Naive B cell (primary cell): Measurements from ENCODE around the gene PYHIN1. TPM values are rescaled to one million over a fixed set of nuclear protein-coding genes. Genes with fewer than 3 reads are reported as not detected.
A peak's percentile ranks its signal among the peaks of the same experiment; 100 is the strongest.

Experiments
- ATAC-seq, 2 donors: fragments of 150-1000 bp; cut with Tn5 transposase; 2 replicates each; pipeline ENCODE4 v1.10.0; 2021; ENCODE audit warnings: low read depth in 2 of 2, mild to moderate bottlenecking in 2 of 2, moderate library complexity in 2 of 2
- DNase-seq: peaks from one replicate; pipeline ENCODE4 v3.0.0; 2022
- H3K27ac Mint-ChIP-seq, 6 donors: one replicate each; pipeline ENCODE4 v1.8.0; 2020 to 2022; ENCODE audit warnings: mild to moderate bottlenecking in 6 of 6, mixed read lengths in 6 of 6, moderate library complexity in 5 of 6, inconsistent platforms in 2 of 6
- H3K27me3 Mint-ChIP-seq, 3 donors: one replicate each; pipeline ENCODE4 v1.8.0; 2021 to 2022; ENCODE audit warnings: mixed read lengths in 3 of 3, mild to moderate bottlenecking in 1 of 3
- H3K36me3 Mint-ChIP-seq, 2 donors: one replicate each; pipeline ENCODE4 v1.8.0; 2020 to 2022; ENCODE audit warnings: mixed read lengths in 2 of 2, inconsistent platforms in 1 of 2, mild to moderate bottlenecking in 1 of 2
- H3K4me1 Mint-ChIP-seq, 3 donors: one replicate each; pipeline ENCODE4 v1.8.0; 2020 to 2022; ENCODE audit warnings: mixed read lengths in 3 of 3, inconsistent platforms in 1 of 3, mild to moderate bottlenecking in 1 of 3, moderate library complexity in 1 of 3
- H3K4me3 Mint-ChIP-seq, 8 donors: one replicate each; pipeline ENCODE4 v1.8.0; 2020 to 2022; ENCODE audit warnings: mild to moderate bottlenecking in 8 of 8, mixed read lengths in 8 of 8, moderate library complexity in 8 of 8, inconsistent platforms in 2 of 8
- H3K9me3 Mint-ChIP-seq, 7 donors: one replicate each; pipeline ENCODE4 v1.8.0; 2020 to 2022; ENCODE audit warnings: mixed read lengths in 7 of 7, mild to moderate bottlenecking in 5 of 7, inconsistent platforms in 2 of 7, moderate library complexity in 1 of 7
- polyA plus RNA-seq, 6 donors: library from polyadenylated mRNA; unstranded; fragments of 300-500 nt; fragmentation: Illumina TruSeq; gene quantifications; one replicate each; pipeline ENCODE4 v1.2.3, GENCODE V29; 2021; ENCODE audit warnings: low read depth in 6 of 6

The PYHIN1 gene
- polyA plus RNA-seq, 6 donors from 2014 or later = 2.7 to 5.9 (median 3.0) TPM; not detected in 1

- DNase-seq (no peak), ATAC-seq (no peak)
- Mint-ChIP-seq H3K27me3 (peaks cover 3 to 24% (median 15%) of the 10 kb centered on the region in 3 donors), H3K9me3 (peaks cover 0 to 4% (median 0%) of the 10 kb centered on the region in 7 donors), H3K4me3 (no peak overlapping the region), H3K36me3 (no peaks in the 10 kb centered on the region), H3K27ac (no peak overlapping the region), H3K4me1 (peaks cover under 1 to 9% (median 9%) of the 10 kb centered on the region in 3 donors)
Measured at GRCh38 chr1:158946785-158947184, 15.4 kb downstream of the PYHIN1 start.

GRCh38 chr1:158951956-158952355 lies 20.6 kb downstream of the PYHIN1 start:
- Mint-ChIP-seq H3K27me3 (peaks cover 0 to 12% (median 10%) of the 10 kb centered on the region in 3 donors), H3K36me3 (peaks cover 0 to 4% of the 10 kb centered on the region in 2 donors), H3K9me3 (peaks cover 0 to 11% (median 8%) of the 10 kb centered on the region in 7 donors), H3K4me3 (peak overlapping the region in 7 of 8 donors; percentile 51 to 84 (median 76)), H3K4me1 (peaks cover 11 to 20% (median 16%) of the 10 kb centered on the region in 3 donors), H3K27ac (peak overlapping the region; percentile 76 to 95 (median 93))
- peak; percentile 74 to 78 for ATAC-seq
- peak; percentile 36 for DNase-seq

GRCh38 chr1:158952416-158952815 lies 21.1 kb downstream of the PYHIN1 start:
- peaks cover 0 to 11% (median 8%) of the 10 kb centered on the region in 7 donors for H3K9me3 Mint-ChIP-seq

GRCh38 chr1:158961178-158961577 lies 29.8 kb downstream of the PYHIN1 start:
- DNase-seq = no peak
- Mint-ChIP-seq H3K27ac (peak overlapping the region in 1 of 6 donors; percentile 73), H3K4me3 (no peak overlapping the region), H3K4me1 (no peaks in the 10 kb centered on the region), H3K9me3 (peaks cover 0 to 7% (median 0%) of the 10 kb centered on the region in 7 donors), H3K27me3 (peaks cover 13 to 50% (median 30%) of the 10 kb centered on the region in 3 donors), H3K36me3 (no peaks in the 10 kb centered on the region)
- no peak for ATAC-seq

More at GRCh38 chr1:158952416-158952815, 21.1 kb downstream of the PYHIN1 start:
- ATAC-seq = peak; percentile 94
- peaks cover 0 to 4% of the 10 kb centered on the region in 2 donors for H3K36me3 Mint-ChIP-seq
- H3K4me3 Mint-ChIP-seq = peak overlapping the region; percentile 51 to 84 (median 74)
- peak; percentile 51 for DNase-seq
- peaks cover 11 to 20% (median 16%) of the 10 kb centered on the region in 3 donors for H3K4me1 Mint-ChIP-seq
- peak overlapping the region; percentile 76 to 95 (median 93) for H3K27ac Mint-ChIP-seq
- peaks cover 0 to 12% (median 8%) of the 10 kb centered on the region in 3 donors for H3K27me3 Mint-ChIP-seq

GRCh38 chr1:158962983-158963382 lies 31.6 kb downstream of the PYHIN1 start:
- peaks cover 13 to 50% (median 30%) of the 10 kb centered on the region in 3 donors for H3K27me3 Mint-ChIP-seq
- no peak for DNase-seq
- H3K4me3 Mint-ChIP-seq = no peak overlapping the region
- H3K27ac Mint-ChIP-seq = no peak overlapping the region
- H3K4me1 Mint-ChIP-seq = no peaks in the 10 kb centered on the region
- ATAC-seq = no peak
- peaks cover 0 to 4% (median 0%) of the 10 kb centered on the region in 7 donors for H3K9me3 Mint-ChIP-seq
- H3K36me3 Mint-ChIP-seq = no peaks in the 10 kb centered on the region

- H3K27me3 Mint-ChIP-seq = peaks cover 0 to 20% (median 13%) of the 10 kb centered on the region in 3 donors
- no peak for DNase-seq
- no peaks in the 10 kb centered on the region for H3K4me1 Mint-ChIP-seq
- H3K4me3 Mint-ChIP-seq = no peak overlapping the region
- H3K27ac Mint-ChIP-seq = no peak overlapping the region
- peaks cover 0 to 2% (median 0%) of the 10 kb centered on the region in 7 donors for H3K9me3 Mint-ChIP-seq
- no peaks in the 10 kb centered on the region for H3K36me3 Mint-ChIP-seq
- ATAC-seq = no peak
Measured at GRCh38 chr1:158969166-158969565, 37.8 kb downstream of the PYHIN1 start.

GRCh38 chr1:158969855-158970254 lies 38.5 kb downstream of the PYHIN1 start:
- no peak for ATAC-seq
- H3K27ac Mint-ChIP-seq = no peak overlapping the region
- H3K36me3 Mint-ChIP-seq = no peaks in the 10 kb centered on the region
- H3K4me3 Mint-ChIP-seq = no peak overlapping the region
- no peak for DNase-seq
- H3K27me3 Mint-ChIP-seq = peaks cover 0 to 13% (median 9%) of the 10 kb centered on the region in 3 donors
- no peaks in the 10 kb centered on the region for H3K4me1 Mint-ChIP-seq
- peaks cover 0 to 2% (median 0%) of the 10 kb centered on the region in 7 donors for H3K9me3 Mint-ChIP-seq

- H3K4me3 Mint-ChIP-seq = no peak overlapping the region
- H3K4me1 Mint-ChIP-seq = no peaks in the 10 kb centered on the region
- no peaks in the 10 kb centered on the region for H3K27me3 Mint-ChIP-seq
- H3K36me3 Mint-ChIP-seq = no peaks in the 10 kb centered on the region
- ATAC-seq = no peak
- DNase-seq = no peak
- peak overlapping the region in 1 of 6 donors; percentile 51 for H3K27ac Mint-ChIP-seq
- peaks cover 0 to 2% (median 0%) of the 10 kb centered on the region in 7 donors for H3K9me3 Mint-ChIP-seq
Measured at GRCh38 chr1:158972841-158973240, 41.5 kb downstream of the PYHIN1 start.

GRCh38 chr1:158976219-158976618 lies 44.9 kb downstream of the PYHIN1 start:
- H3K27ac Mint-ChIP-seq = no peak overlapping the region
- H3K36me3 Mint-ChIP-seq = no peaks in the 10 kb centered on the region

GRCh38 chr1:158978730-158979129 lies 47.4 kb downstream of the PYHIN1 start:
- H3K9me3 Mint-ChIP-seq = peaks cover 9 to 28% (median 19%) of the 10 kb centered on the region in 7 donors
- H3K4me3 Mint-ChIP-seq = no peak overlapping the region

More at GRCh38 chr1:158976219-158976618, 44.9 kb downstream of the PYHIN1 start:
- ATAC-seq (no peak), DNase-seq (no peak)
- no peaks in the 10 kb centered on the region for H3K4me1 Mint-ChIP-seq
- no peaks in the 10 kb centered on the region for H3K27me3 Mint-ChIP-seq
- no peak overlapping the region for H3K4me3 Mint-ChIP-seq
- peaks cover 0 to 11% (median 9%) of the 10 kb centered on the region in 7 donors for H3K9me3 Mint-ChIP-seq

GRCh38 chr1:158979229-158979628 lies 47.9 kb downstream of the PYHIN1 start:
- peaks cover 10 to 17% of the 10 kb centered on the region in 2 donors for H3K36me3 Mint-ChIP-seq
- H3K4me1 Mint-ChIP-seq = no peaks in the 10 kb centered on the region
- H3K27ac Mint-ChIP-seq = no peak overlapping the region
- H3K4me3 Mint-ChIP-seq = no peak overlapping the region
- H3K27me3 Mint-ChIP-seq = peaks cover 0 to 16% (median 8%) of the 10 kb centered on the region in 3 donors
- DNase-seq (no peak), ATAC-seq (no peak)
- peaks cover 9 to 33% (median 21%) of the 10 kb centered on the region in 7 donors for H3K9me3 Mint-ChIP-seq

More at GRCh38 chr1:158978730-158979129, 47.4 kb downstream of the PYHIN1 start:
- ATAC-seq (no peak), DNase-seq (no peak)
- Mint-ChIP-seq H3K36me3 (peaks cover 8 to 16% of the 10 kb centered on the region in 2 donors), H3K4me1 (no peaks in the 10 kb centered on the region), H3K27ac (peak overlapping the region in 1 of 6 donors; percentile 2), H3K27me3 (peaks cover 0 to 11% (median 5%) of the 10 kb centered on the region in 3 donors)

- no peak overlapping the region for H3K27ac Mint-ChIP-seq
- peaks cover 9 to 39% (median 29%) of the 10 kb centered on the region in 7 donors for H3K9me3 Mint-ChIP-seq
- peaks cover 12 to 41% (median 17%) of the 10 kb centered on the region in 3 donors for H3K27me3 Mint-ChIP-seq
- no peak overlapping the region for H3K4me3 Mint-ChIP-seq
- H3K36me3 Mint-ChIP-seq = peaks cover 10 to 17% of the 10 kb centered on the region in 2 donors
- no peak for ATAC-seq
- DNase-seq = no peak
- no peaks in the 10 kb centered on the region for H3K4me1 Mint-ChIP-seq
Measured at GRCh38 chr1:158983235-158983634, 51.9 kb downstream of the PYHIN1 start.

- Mint-ChIP-seq H3K27ac (no peak overlapping the region), H3K9me3 (peaks cover 9 to 39% (median 28%) of the 10 kb centered on the region in 7 donors), H3K36me3 (peaks cover 10 to 17% of the 10 kb centered on the region in 2 donors), H3K27me3 (peaks cover 14 to 44% (median 24%) of the 10 kb centered on the region in 3 donors), H3K4me3 (no peak overlapping the region), H3K4me1 (no peaks in the 10 kb centered on the region)
- ATAC-seq = no peak
- DNase-seq = no peak
Measured at GRCh38 chr1:158984386-158984785, 53.0 kb downstream of the PYHIN1 start.

GRCh38 chr1:158989424-158989823 lies 58.1 kb downstream of the PYHIN1 start:
- H3K9me3 Mint-ChIP-seq = peaks cover 13 to 38% (median 29%) of the 10 kb centered on the region in 7 donors
- H3K4me1 Mint-ChIP-seq = peaks cover 5 to 6% (median 6%) of the 10 kb centered on the region in 3 donors
- DNase-seq (no peak), ATAC-seq (no peak)
- no peak overlapping the region for H3K4me3 Mint-ChIP-seq
- peaks cover 11 to 16% of the 10 kb centered on the region in 2 donors for H3K36me3 Mint-ChIP-seq
- peaks cover 14 to 26% (median 14%) of the 10 kb centered on the region in 3 donors for H3K27me3 Mint-ChIP-seq
- H3K27ac Mint-ChIP-seq = no peak overlapping the region
